Upper lobe of right lung (tissue), 1 donor: ENCODE results near the gene PPP4R4. TPM values are rescaled to one million over a fixed set of nuclear protein-coding genes. Genes with fewer than 3 reads are reported as not detected.
"Not testable (repeated sequence)": the region's sequence is repeated elsewhere in the genome, so short reads cannot be mapped to it uniquely, and the experiment has no call there.

ENCODE experiments used
- ATAC-seq: fragments of 200-7000 bp; cut with Tn5 transposase; one replicate; pipeline ENCODE4 v1.9.1; 2020; ENCODE audit warnings: mild to moderate bottlenecking, moderate library complexity
- DNase-seq: peaks from one replicate; pipeline ENCODE4 v3.0.0-alpha.2; 2020
- H3K27ac ChIP-seq: fragments of 200-600 bp; one replicate; pipeline ENCODE4 v1.8.0; 2022
- H3K27me3 ChIP-seq: fragments of 200-600 bp; one replicate; pipeline ENCODE4 v1.8.0; 2022; ENCODE audit warnings: mild to moderate bottlenecking
- H3K36me3 ChIP-seq: fragments of 200-600 bp; one replicate; pipeline ENCODE4 v1.8.0; 2022
- H3K4me1 ChIP-seq: fragments of 200-600 bp; one replicate; pipeline ENCODE4 v1.8.0; 2022
- H3K4me3 ChIP-seq: fragments of 200-600 bp; one replicate; pipeline ENCODE4 v1.8.0; 2022; ENCODE audit warnings: mild to moderate bottlenecking
- H3K9me3 ChIP-seq: fragments of 200-600 bp; one replicate; pipeline ENCODE4 v1.8.0; 2022
- intact Hi-C: fragments of 100-400 bp; cut with DNase I; formaldehyde crosslinking; loops from one replicate; pipeline ENCODE4 v1.11.0; 2022
- total RNA-seq: library from RNA; stranded (reverse); fragmentation: NEBNext Ultra II Directional; extraction: Animal tissue kit (Norgen Biotek cat#: 25700); gene quantifications from one replicate; pipeline ENCODE4 v1.2.1, GENCODE V29; 2021
- TF ChIP-seq, protein P1 (sequence below): fragments of 200-600 bp; IDR thresholded peaks from one replicate; pipeline ENCODE4 v1.8.0; 2022; ENCODE audit warnings: antibody characterized with exemption
- donor health status: DM: no; HTN: yes; CAD: no; lungs with severe emphysema.

PPP4R4 gene
- total RNA-seq, 1 donor from 2014 or later: 2.2 TPM

DNA sequence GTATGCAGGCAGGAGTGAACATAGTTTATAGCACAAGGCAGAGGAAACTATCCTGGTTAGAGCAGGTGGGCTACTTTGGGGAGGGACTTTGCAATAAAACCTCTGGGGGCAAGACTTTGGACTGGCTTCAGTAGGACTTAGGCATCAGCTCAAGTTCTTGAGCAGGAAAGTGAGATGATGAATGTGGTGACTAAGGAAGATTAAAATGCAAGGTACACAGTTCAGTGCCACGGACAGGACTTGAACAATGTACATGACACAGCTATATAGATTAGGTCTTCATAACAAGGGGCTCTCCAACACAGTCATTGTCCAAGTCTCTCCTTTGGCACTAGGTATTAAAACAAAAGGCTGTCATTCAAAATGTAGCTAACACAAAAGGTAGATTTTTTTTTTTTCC, 21.4 kb upstream of the PPP4R4 start:
- no peak for DNase-seq
- intact Hi-C loops: no loop called here
- ATAC-seq: no peak
- H3K4me3 ChIP-seq: no peak overlapping the region
- no peaks in the 10 kb centered on the region for H3K36me3 ChIP-seq
- H3K27me3 ChIP-seq: no peaks in the 10 kb centered on the region
- TF ChIP-seq, protein P1, sequence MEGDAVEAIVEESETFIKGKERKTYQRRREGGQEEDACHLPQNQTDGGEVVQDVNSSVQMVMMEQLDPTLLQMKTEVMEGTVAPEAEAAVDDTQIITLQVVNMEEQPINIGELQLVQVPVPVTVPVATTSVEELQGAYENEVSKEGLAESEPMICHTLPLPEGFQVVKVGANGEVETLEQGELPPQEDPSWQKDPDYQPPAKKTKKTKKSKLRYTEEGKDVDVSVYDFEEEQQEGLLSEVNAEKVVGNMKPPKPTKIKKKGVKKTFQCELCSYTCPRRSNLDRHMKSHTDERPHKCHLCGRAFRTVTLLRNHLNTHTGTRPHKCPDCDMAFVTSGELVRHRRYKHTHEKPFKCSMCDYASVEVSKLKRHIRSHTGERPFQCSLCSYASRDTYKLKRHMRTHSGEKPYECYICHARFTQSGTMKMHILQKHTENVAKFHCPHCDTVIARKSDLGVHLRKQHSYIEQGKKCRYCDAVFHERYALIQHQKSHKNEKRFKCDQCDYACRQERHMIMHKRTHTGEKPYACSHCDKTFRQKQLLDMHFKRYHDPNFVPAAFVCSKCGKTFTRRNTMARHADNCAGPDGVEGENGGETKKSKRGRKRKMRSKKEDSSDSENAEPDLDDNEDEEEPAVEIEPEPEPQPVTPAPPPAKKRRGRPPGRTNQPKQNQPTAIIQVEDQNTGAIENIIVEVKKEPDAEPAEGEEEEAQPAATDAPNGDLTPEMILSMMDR: no peak
- peaks cover 4% of the 10 kb centered on the region for H3K4me1 ChIP-seq
- no peaks in the 10 kb centered on the region for H3K9me3 ChIP-seq
- no peak overlapping the region for H3K27ac ChIP-seq

DNA sequence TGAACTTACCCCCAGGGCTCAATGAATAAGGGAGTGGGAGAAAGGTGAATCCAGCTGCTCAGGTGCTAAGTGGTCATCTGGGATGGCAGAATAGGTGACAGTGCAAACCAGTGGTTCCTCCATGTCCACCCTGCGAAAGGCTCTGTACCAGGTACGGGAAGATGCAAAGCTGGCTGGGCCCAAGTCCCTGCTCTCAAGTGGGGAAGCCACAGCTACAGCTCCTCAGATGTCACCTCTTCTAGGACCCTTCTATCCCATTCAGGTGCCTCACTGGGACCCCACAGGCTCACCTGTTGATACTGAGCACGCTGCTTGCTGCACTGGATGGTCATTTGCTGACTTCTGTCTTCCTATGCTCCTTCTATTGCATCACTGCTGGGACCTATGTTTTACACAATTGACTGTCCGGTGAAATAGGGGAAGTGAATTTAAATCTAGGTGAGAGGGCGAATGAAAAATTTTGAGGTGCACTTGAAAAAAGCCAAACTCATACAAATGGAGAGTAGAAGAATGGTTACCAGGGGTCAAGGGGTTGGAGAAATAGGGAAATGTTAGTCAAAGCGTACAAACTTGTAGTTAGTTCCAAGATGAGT, 20.3 kb upstream of the PPP4R4 start:
- intact Hi-C loops: no loop called here
- TF ChIP-seq, protein P1: no peak

GRCh38 chr14:94156143-94156542, 18.0 kb upstream of the PPP4R4 start:
- H3K27ac ChIP-seq, H3K4me3 ChIP-seq, H3K4me1 ChIP-seq, DNase-seq, intact Hi-C loops, H3K36me3 ChIP-seq, H3K27me3 ChIP-seq, H3K9me3 ChIP-seq, ATAC-seq: not testable (repeated sequence)

More for the DNA sequence above, 20.3 kb upstream of the PPP4R4 start:
- Histone ChIP-seq H3K4me3 (no peak overlapping the region), H3K27ac (no peak overlapping the region), H3K27me3 (no peaks in the 10 kb centered on the region), H3K4me1 (peaks cover 4% of the 10 kb centered on the region), H3K36me3 (no peaks in the 10 kb centered on the region), H3K9me3 (no peaks in the 10 kb centered on the region)
- ATAC-seq: peak; percentile 42
- DNase-seq: no peak

DNA sequence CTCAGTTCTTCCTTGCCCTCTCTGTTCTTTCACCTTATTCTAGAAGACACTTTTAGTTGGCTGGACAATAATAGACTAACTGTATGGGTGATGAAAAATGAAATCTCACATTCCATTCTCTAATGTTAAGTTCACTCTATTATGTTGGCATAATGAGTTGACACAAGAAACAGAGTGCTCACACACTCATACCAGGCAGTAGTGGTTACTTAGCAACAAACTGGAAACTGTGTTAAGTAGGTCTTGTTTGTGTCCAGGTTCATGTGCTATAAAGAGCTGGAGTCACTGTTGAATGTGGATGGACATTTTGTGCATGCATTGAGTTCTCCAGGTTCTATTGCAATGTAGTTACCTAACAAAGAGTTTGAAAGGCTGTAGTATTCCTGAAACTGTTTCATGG, 16.9 kb upstream of the PPP4R4 start:
- intact Hi-C loops: no loop called here
- TF ChIP-seq, protein P1: no peak
- H3K4me3 ChIP-seq: no peak overlapping the region
- DNase-seq: no peak
- H3K36me3 ChIP-seq: no peaks in the 10 kb centered on the region
- peak overlapping the region; percentile 53 for H3K27ac ChIP-seq
- ATAC-seq: peak; percentile 95
- H3K9me3 ChIP-seq: no peaks in the 10 kb centered on the region
- H3K27me3 ChIP-seq: no peaks in the 10 kb centered on the region
- H3K4me1 ChIP-seq: peaks cover 4% of the 10 kb centered on the region

GRCh38 chr14:94158239-94158883, 15.8 kb upstream of the PPP4R4 start:
- no peak for ATAC-seq
- no peak overlapping the region for H3K27ac ChIP-seq

GRCh38 chr14:94161058-94161457, 13.1 kb upstream of the PPP4R4 start:
- intact Hi-C loops: no loop called here
- H3K4me3 ChIP-seq: no peak overlapping the region
- H3K36me3 ChIP-seq: no peaks in the 10 kb centered on the region
- no peaks in the 10 kb centered on the region for H3K9me3 ChIP-seq
- no peak for DNase-seq
- H3K27ac ChIP-seq: no peak overlapping the region
- H3K27me3 ChIP-seq: no peaks in the 10 kb centered on the region
- no peak for ATAC-seq
- TF ChIP-seq, protein P1: no peak
- H3K4me1 ChIP-seq: peaks cover 4% of the 10 kb centered on the region

More at GRCh38 chr14:94158239-94158883, 15.8 kb upstream of the PPP4R4 start:
- no peaks in the 10 kb centered on the region for H3K9me3 ChIP-seq
- no peak for DNase-seq
- no peak overlapping the region for H3K4me3 ChIP-seq
- TF ChIP-seq, protein P1: no peak
- H3K4me1 ChIP-seq: peaks cover 4% of the 10 kb centered on the region
- no peaks in the 10 kb centered on the region for H3K27me3 ChIP-seq
- no peaks in the 10 kb centered on the region for H3K36me3 ChIP-seq
- intact Hi-C loops: no loop called here
